ENCODE data around the gene ARHGAP12.

GRCh38 chr10:31760674-31761081 is 168.0 kb downstream of the ARHGAP12 start:
- no peak for TF ChIP-seq REST (IDR thresholded peaks at IDR 0.05; ENCODE audit: borderline replicate concordance)
- TF ChIP-seq CTCF (IDR thresholded peaks at IDR 0.05; ENCODE audit: poor library complexity, severe bottlenecking) = no peak
- TF ChIP-seq POLR2AphosphoS5 (IDR thresholded peaks at IDR 0.05) = no peak
- no peak for TF ChIP-seq EP300 (conservative IDR thresholded peaks at IDR 0.05; ENCODE audit: poor library complexity, severe bottlenecking)

Data from neural cell (in vitro differentiated cells).